GM12864 (cell line): ENCODE data around the gene PKP4.

Experiments
- DNase-seq: peaks from one replicate; pipeline ENCODE4 v3.0.0-alpha.2; 2011; ENCODE audit warnings: low read depth
- H3K4me3 ChIP-seq: 2 replicates; pipeline ENCODE4 v1.5.1; 2011; ENCODE audit warnings: mild to moderate bottlenecking, low read depth, low read length, control low read depth
- TF ChIP-seq, protein P1 (sequence below): IDR thresholded peaks from 2 replicates; pipeline ENCODE4 v1.5.1; 2011; ENCODE audit warnings: low read depth, mild to moderate bottlenecking, moderate library complexity, low read length, control low read depth, inconsistent platforms; ENCODE audit errors: missing control alignments

PKP4 gene

DNA sequence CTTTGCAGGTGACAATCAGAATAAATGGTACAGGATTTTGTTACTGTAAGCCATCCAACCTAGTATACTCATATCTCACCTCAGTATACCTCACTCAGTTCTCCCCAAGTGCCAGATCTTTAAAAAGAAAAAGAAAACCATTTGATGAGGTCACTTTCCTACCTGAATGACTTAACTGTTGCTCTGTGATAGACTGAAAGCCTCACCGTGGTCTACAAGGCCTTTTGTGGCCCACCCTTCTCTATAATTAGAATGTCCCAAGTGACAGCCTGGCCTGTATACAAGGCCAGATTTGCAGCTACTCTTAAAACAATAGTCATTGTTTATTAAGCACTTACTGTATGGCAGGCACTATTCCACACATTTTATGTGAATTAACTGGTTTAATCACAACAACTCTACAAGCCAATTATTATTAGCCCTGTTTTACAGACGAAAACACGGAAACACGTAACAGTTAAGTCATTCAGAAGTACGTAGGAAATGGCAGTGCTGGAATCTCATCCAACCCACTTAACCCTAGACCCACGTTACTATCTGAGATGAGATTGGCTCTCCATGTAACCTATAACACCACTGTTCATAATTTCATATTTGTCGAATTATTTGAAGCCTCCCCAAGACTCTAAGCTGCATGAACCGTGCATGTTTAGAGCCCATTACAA, 28.3 kb downstream of the PKP4 start:
- TF ChIP-seq, protein P1, sequence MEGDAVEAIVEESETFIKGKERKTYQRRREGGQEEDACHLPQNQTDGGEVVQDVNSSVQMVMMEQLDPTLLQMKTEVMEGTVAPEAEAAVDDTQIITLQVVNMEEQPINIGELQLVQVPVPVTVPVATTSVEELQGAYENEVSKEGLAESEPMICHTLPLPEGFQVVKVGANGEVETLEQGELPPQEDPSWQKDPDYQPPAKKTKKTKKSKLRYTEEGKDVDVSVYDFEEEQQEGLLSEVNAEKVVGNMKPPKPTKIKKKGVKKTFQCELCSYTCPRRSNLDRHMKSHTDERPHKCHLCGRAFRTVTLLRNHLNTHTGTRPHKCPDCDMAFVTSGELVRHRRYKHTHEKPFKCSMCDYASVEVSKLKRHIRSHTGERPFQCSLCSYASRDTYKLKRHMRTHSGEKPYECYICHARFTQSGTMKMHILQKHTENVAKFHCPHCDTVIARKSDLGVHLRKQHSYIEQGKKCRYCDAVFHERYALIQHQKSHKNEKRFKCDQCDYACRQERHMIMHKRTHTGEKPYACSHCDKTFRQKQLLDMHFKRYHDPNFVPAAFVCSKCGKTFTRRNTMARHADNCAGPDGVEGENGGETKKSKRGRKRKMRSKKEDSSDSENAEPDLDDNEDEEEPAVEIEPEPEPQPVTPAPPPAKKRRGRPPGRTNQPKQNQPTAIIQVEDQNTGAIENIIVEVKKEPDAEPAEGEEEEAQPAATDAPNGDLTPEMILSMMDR = no peak
- H3K4me3 ChIP-seq = no peak overlapping the region
- DNase-seq = no peak

DNA sequence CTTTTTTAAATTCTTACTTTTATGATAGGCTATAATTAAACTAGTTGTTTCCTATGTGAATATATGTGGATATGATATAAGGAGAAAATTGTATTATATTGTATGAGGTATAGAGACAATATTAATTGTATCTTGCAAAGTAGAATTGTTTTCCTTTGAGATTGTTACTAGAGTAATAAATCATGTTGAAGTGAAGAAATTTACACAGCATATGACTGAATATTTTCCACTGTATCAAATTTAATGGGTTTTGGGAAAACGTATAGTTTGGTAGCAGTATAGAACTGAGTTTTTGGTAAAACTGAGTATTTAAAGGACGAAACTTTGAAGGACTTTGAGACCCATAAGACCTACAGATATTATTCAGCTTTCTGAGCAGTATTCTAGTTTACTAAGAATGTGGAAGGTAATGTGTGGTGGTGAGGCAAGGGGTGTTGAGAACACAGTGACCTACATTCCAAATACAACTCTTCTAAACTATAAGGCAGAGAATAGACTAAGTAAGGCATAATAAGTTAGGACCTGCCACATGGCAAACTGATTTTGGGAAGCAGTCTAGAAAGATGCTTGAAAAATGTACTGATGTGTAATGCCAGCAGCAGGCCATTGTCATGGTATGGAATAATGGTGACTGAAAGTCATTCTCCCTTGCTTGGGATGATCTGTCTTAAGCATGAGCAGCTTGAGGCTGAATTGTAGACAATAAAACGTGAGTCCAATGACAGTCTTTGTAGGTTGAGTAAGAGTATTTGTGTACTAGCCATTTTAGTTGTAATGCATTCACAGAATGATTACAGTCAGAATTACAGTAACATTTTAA, 29.6 kb downstream of the PKP4 start:
- no peak overlapping the region for H3K4me3 ChIP-seq
- TF ChIP-seq, protein P1 = no peak
- no peak for DNase-seq

DNA sequence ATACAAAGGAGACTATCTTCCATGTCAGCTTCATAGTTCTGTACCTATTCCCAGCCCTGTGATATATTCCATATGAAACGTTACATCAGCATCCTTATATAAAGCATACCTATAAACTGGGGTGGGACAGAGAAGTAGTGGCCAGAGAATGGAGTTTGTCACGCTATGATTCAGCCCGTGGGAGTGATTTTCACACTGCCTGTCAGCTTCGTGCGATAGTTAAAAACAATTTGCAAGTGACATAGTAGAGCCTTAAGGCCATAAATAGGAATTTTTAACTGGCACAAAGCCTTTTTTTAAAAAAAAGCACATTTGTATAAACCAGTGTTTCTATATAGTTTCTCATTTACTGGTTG, 30.2 kb downstream of the PKP4 start:
- TF ChIP-seq, protein P1 = no peak
- H3K4me3 ChIP-seq = no peak overlapping the region
- DNase-seq = no peak

DNA sequence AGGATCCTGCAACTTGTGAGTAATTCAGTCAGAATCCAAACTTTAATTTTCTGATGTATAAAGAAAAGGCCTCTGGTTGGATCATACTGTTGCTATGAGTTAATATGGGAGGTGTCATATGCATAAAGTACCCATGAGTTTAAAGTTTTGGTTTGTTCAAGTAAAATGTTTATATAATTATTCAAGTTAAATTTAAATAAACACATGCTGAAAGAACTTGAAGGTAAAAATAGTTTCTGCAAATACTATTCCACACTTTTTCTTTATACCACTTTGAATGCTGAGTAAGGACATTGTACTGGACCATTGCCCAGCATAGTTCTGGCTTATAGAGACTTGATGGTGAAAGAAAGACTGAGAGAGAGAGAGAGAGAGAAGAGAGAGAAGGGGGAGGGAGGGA, 30.7 kb downstream of the PKP4 start:
- no peak for DNase-seq
- H3K4me3 ChIP-seq = no peak overlapping the region
- TF ChIP-seq, protein P1 = no peak

DNA sequence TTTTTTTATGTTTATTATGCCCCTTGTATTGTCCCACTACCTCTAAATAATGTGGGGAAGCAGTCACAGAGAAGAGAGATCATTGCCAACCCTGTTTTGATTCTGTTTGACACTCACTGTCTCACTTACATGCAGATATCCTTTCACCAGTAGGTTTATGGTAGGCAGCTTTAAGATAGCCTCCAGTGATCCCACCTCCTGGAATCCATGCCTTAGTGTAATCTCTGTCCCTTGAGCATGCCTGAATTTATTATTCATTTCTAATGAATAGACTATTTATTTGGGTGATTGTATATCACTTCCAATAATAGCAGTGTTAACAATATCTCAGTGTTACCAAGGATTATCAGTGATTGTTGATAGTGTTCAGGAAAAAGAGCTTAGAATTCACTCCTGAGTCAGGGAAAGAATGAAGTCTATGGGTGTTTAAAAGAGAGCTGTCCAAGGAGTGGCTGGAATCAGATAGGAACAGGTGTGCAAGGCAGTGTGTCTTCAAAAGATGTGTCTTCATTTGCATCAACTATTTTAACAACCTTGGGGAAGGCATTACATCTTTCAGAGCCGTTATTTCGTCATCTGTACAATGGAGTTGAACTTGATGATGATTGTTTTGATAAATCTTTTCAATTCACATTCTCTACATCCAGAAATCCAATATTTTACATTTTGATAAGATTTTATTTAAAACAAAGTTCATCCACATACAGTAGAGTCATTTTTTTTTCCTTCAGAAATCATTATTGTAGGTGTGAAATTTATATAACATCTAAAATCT, 31.9 kb downstream of the PKP4 start:
- H3K4me3 ChIP-seq = no peak overlapping the region
- no peak for DNase-seq
- TF ChIP-seq, protein P1 = no peak

DNA sequence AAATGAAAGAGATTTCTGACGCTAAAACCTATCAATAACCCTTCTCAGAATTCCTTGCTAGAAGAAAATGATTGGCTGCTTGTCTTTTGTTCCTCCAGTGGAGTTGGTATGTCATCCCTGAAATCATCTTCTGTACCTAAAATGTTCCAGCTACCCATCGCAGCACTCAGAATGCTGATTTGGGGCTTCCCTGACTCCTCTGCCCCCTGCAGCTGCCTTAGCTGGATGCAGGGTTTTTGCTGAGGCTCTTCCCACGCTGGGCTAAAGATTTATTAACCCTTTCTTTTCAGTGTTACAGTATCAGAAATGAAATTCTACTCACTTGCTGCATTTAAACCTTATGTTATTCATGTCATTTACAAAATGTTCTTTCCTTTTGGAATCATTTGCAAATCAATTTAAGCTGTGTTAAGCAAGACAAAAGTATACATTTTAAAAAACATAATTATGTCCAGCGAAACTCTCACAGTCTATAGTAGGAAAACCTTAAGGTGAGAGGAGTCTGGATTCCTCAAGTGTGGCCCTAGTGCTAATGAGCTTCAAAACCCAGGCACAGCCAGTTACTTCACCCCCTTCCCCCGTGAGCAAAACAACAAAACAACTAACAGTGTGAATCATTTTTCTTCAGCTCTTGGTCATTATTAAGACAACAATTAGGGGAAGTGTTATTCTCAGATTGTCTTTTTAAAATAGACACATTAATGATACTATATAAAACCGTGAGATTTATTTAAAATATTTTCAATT, 32.8 kb downstream of the PKP4 start:
- TF ChIP-seq, protein P1 = no peak
- no peak overlapping the region for H3K4me3 ChIP-seq
- no peak for DNase-seq
